ENCODE results near the gene FAM43B.

Gene FAM43B

GRCh38 chr1:20538227-20538626, 14.1 kb upstream of the FAM43B start:
- H3K36me3 ChIP-seq (ENCODE audit: control insufficient read depth in 2 of 2, insufficient read depth in 1 of 2, low read length in 2 of 2), result no peaks in the 10 kb centered on the region
- no peak for TF ChIP-seq AEBP2 (tag by site-specific recombination; IDR thresholded peaks at IDR 0.05; ENCODE audit: borderline replicate concordance)
- no peak for TF ChIP-seq ZNF558 (tag by site-specific recombination; IDR thresholded peaks at IDR 0.05)
- TF ChIP-seq ZNF548 (tag by site-specific recombination; IDR thresholded peaks at IDR 0.05), result no peak
- TF ChIP-seq ZNF610 (tag by site-specific recombination; IDR thresholded peaks at IDR 0.05; ENCODE audit: borderline replicate concordance), result no peak
- TF ChIP-seq ZNF157 (tag by site-specific recombination; IDR thresholded peaks at IDR 0.05), result no peak
- TF ChIP-seq ZBTB8A (tag by site-specific recombination; IDR thresholded peaks at IDR 0.05), result no peak
- no peak for TF ChIP-seq ZFHX2 (tag by site-specific recombination; conservative IDR thresholded peaks at IDR 0.05)
- TF ChIP-seq ZNF214 (tag by site-specific recombination; IDR thresholded peaks at IDR 0.05; ENCODE audit: borderline replicate concordance), result no peak
- no peak for TF ChIP-seq ZSCAN18 (tag by site-specific recombination; IDR thresholded peaks at IDR 0.05)
- no peak for TF ChIP-seq ZNF362 (tag by site-specific recombination; IDR thresholded peaks at IDR 0.05)
- no peak for TF ChIP-seq ZNF76 (tag by site-specific recombination; IDR thresholded peaks at IDR 0.05; ENCODE audit: borderline replicate concordance, low read depth)
- TF ChIP-seq FEZF1 (tag by site-specific recombination; IDR thresholded peaks at IDR 0.05), result no peak
- no peak for TF ChIP-seq MZF1 (tag by site-specific recombination; IDR thresholded peaks at IDR 0.05; ENCODE audit: borderline replicate concordance)
- no peak for TF ChIP-seq ZNF488 (tag by site-specific recombination; IDR thresholded peaks at IDR 0.05)
- TF ChIP-seq PRDM10 (tag by site-specific recombination; IDR thresholded peaks at IDR 0.05), result no peak
- no peak for TF ChIP-seq ZNF350 (tag by site-specific recombination; IDR thresholded peaks at IDR 0.05)
- no peak for TF ChIP-seq ZIC2 (tag by site-specific recombination; IDR thresholded peaks at IDR 0.05)
- TF ChIP-seq ZNF513 (tag by site-specific recombination; IDR thresholded peaks at IDR 0.05), result no peak
- no peak overlapping the region for H3K27ac ChIP-seq (ENCODE audit: extremely low read depth, low read depth, low read length)
- H3K9me3 ChIP-seq (ENCODE audit: control insufficient read depth, insufficient read depth, low read depth, low read length), result no peaks in the 10 kb centered on the region
- no peak overlapping the region for H3K4me3 ChIP-seq (ENCODE audit: low read depth, low read length)
- ChIA-PET POLR2A (no interaction called here), CTCF (interaction anchor here (0.5 to 1.1 kb wide), 4 partner anchors 21 to 273 kb away, joined by 3 to 4 read pairs (median 4); no protein-coding TSS in a partner anchor)
- H3K4me1 ChIP-seq (ENCODE audit: control insufficient read depth, insufficient read depth, low read length), result no peaks in the 10 kb centered on the region
